ENCODE results near the gene PRDM16. TPM values are rescaled to one million over a fixed set of nuclear protein-coding genes. Genes with fewer than 3 reads are reported as not detected.

PRDM16 gene
- total RNA-seq, 1 experiment from 2014 or later, result 0.17 TPM

DNA sequence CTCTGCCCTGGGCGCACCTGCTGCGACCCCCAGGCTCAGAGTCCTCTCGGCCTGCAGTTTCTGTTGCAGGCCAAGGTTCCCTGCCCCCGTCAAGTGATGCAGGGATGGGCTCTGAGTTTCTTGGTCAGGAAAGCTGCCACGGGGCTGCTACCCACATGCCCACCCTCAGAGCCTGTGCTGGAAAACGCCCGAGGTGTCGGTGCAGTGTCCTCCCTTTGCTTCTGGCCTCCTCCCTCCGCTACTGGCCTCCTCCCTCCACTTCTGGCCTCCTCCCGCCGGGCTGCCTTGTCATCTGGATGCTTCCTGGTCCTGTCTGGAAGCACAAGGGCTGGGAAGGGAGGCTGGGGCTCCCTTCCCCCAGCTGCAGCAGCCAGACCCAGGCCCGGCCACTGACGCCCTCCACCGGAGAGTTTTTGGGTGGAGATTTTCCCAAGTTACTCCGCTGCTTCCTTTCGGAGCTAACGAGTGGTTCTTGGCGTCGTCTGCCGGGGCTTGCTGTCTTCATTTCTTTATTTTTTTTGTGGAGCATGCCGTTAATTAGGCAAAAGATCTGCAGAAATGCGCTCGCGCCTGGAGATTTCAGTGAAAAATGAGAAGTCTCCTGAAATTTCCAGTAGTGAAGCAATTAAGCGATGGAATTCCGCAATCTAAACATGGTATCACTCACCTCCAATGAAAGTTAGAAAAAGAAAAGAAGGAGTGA lies 17.4 kb downstream of the PRDM16 start:
- no peak overlapping the region for H2AFZ ChIP-seq (ENCODE audit: low read length)
- TF ChIP-seq, protein P1, sequence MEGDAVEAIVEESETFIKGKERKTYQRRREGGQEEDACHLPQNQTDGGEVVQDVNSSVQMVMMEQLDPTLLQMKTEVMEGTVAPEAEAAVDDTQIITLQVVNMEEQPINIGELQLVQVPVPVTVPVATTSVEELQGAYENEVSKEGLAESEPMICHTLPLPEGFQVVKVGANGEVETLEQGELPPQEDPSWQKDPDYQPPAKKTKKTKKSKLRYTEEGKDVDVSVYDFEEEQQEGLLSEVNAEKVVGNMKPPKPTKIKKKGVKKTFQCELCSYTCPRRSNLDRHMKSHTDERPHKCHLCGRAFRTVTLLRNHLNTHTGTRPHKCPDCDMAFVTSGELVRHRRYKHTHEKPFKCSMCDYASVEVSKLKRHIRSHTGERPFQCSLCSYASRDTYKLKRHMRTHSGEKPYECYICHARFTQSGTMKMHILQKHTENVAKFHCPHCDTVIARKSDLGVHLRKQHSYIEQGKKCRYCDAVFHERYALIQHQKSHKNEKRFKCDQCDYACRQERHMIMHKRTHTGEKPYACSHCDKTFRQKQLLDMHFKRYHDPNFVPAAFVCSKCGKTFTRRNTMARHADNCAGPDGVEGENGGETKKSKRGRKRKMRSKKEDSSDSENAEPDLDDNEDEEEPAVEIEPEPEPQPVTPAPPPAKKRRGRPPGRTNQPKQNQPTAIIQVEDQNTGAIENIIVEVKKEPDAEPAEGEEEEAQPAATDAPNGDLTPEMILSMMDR (conservative IDR thresholded peaks at IDR 0.05), result no peak
- Mint-ChIP-seq H3K9me3 (no peaks in the 10 kb centered on the region), H3K27ac (no peak overlapping the region), H3K36me3 (ENCODE audit: insufficient read depth in 1 of 3, low read depth in 3 of 3) (no peaks in the 10 kb centered on the region), H3K4me3 (no peak overlapping the region), H3K27me3 (ENCODE audit: low read depth) (no peaks in the 10 kb centered on the region; the same call in 1 of the 2 replicates), H3K4me1 (peaks cover 0 to 3% of the 10 kb centered on the region in 2 experiments; a peak in 1 of 4 replicates)
- H2BK12ac ChIP-seq (ENCODE audit: insufficient read length, low read depth, low read length), result no peak overlapping the region
- H2BK120ac ChIP-seq (ENCODE audit: low read depth, low read length, poor library complexity, severe bottlenecking), result no peak overlapping the region
- H3K9ac ChIP-seq (ENCODE audit: extremely low read depth, insufficient read length, low read length), result no peak overlapping the region
- H3K23ac ChIP-seq (ENCODE audit: insufficient read length, low read depth, low read length), result no peak overlapping the region
- no peaks in the 10 kb centered on the region for H3K79me1 ChIP-seq (ENCODE audit: insufficient read depth, low read depth, low read length, poor library complexity, severe bottlenecking)
- no peak overlapping the region for H2AK5ac ChIP-seq (ENCODE audit: insufficient read length, low read length)
- no peaks in the 10 kb centered on the region for H3K4me1 ChIP-seq (ENCODE audit: insufficient read depth, low read length)
- H3K27ac ChIP-seq (ENCODE audit: insufficient read length, low read depth, low read length), result no peak overlapping the region
- H3K23me2 ChIP-seq (ENCODE audit: insufficient read length, low read depth, low read length, poor library complexity, severe bottlenecking), result no peaks in the 10 kb centered on the region
- no peak overlapping the region for H3K4me2 ChIP-seq (ENCODE audit: insufficient read depth, insufficient read length, low read length)
- H2BK5ac ChIP-seq (ENCODE audit: insufficient read length, low read length), result no peak overlapping the region
- H4K8ac ChIP-seq (replicated peaks; ENCODE audit: insufficient read length, low read depth, low read length), result no peak overlapping the region
- no peaks in the 10 kb centered on the region for H4K20me1 ChIP-seq (ENCODE audit: control insufficient read depth, insufficient read depth, insufficient read length)
- H4K91ac ChIP-seq (ENCODE audit: insufficient read length, low read depth, low read length), result no peak overlapping the region
- no peak overlapping the region for H3T11ph ChIP-seq (ENCODE audit: low read length)
- H3K56ac ChIP-seq (ENCODE audit: insufficient read length, low read depth, low read length), result no peak overlapping the region
- H2BK20ac ChIP-seq (ENCODE audit: low read depth, low read length, poor library complexity, severe bottlenecking), result no peak overlapping the region
- WGBS (ENCODE audit: extremely low coverage, insufficient read length, low lambda C conversion rate), result no CpG with 5 or more reads among the region's 26 CpGs
- H3K18ac ChIP-seq (ENCODE audit: insufficient read length, low read depth, low read length), result no peak overlapping the region
- no peaks in the 10 kb centered on the region for H3K27me3 ChIP-seq (ENCODE audit: insufficient read depth, low read length)
- no peaks in the 10 kb centered on the region for H3K79me2 ChIP-seq (ENCODE audit: insufficient read depth, low read length)
- H2BK15ac ChIP-seq (ENCODE audit: low read depth, low read length), result no peak overlapping the region
- H4K5ac ChIP-seq (ENCODE audit: insufficient read length, low read depth, low read length), result no peak overlapping the region
- no peak for DNase-seq
- H3K9me3 ChIP-seq (ENCODE audit: control insufficient read depth, low read depth, low read length), result no peaks in the 10 kb centered on the region
- no peak overlapping the region for H3K14ac ChIP-seq (ENCODE audit: insufficient read depth, low read length)
- H3K4ac ChIP-seq (ENCODE audit: low read depth, low read length), result no peak overlapping the region

Data from H9 (cell line).